ENCODE measurements around the gene MX2. TPM values are rescaled to one million over a fixed set of nuclear protein-coding genes. Genes with fewer than 3 reads are reported as not detected.

Gene MX2
- total and polyA plus RNA-seq, 3 donors from 2014 or later = 8.4 to 12.8 (median 10.1) TPM

DNA sequence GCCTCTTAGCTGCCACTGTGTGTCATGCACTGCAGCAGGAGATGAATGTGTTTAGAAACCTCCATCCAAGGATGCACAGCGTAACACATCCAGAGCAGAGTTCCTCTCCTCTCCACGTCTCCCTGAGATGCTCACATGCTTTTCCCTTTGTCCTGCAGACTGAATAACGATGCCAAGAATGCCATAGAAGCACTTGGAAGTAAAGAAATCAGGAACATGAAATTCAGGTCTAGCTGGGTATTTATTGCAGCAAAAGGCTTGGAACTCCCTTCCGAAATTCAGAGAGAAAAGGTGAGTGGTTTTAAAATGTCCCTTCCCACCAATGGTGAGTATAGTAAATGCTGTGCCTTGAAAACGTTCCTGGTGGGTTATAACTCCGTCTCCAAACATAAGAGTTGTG lies 13.4 kb upstream of the MX2 start:
- H3K27me3 ChIP-seq = no peaks in the 10 kb centered on the region
- WGBS, 2 donors = 81 to 82% methylated on average over 6 of the region's 6 CpGs
- DNase-seq = no peak
- no peaks in the 10 kb centered on the region for H3K36me3 ChIP-seq (ENCODE audit: low read depth, missing control alignments)
- H3K27ac ChIP-seq = no peak overlapping the region
- H3K4me3 ChIP-seq = no peak overlapping the region
- TF ChIP-seq, protein P1, sequence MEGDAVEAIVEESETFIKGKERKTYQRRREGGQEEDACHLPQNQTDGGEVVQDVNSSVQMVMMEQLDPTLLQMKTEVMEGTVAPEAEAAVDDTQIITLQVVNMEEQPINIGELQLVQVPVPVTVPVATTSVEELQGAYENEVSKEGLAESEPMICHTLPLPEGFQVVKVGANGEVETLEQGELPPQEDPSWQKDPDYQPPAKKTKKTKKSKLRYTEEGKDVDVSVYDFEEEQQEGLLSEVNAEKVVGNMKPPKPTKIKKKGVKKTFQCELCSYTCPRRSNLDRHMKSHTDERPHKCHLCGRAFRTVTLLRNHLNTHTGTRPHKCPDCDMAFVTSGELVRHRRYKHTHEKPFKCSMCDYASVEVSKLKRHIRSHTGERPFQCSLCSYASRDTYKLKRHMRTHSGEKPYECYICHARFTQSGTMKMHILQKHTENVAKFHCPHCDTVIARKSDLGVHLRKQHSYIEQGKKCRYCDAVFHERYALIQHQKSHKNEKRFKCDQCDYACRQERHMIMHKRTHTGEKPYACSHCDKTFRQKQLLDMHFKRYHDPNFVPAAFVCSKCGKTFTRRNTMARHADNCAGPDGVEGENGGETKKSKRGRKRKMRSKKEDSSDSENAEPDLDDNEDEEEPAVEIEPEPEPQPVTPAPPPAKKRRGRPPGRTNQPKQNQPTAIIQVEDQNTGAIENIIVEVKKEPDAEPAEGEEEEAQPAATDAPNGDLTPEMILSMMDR (IDR thresholded peaks at IDR 0.05) = no peak
- TF ChIP-seq POLR2A (IDR thresholded peaks at IDR 0.05) = no peak
- no peaks in the 10 kb centered on the region for H3K9me3 ChIP-seq
- no peaks in the 10 kb centered on the region for H3K4me1 ChIP-seq
- intact Hi-C loops (cut with DNase I; ENCODE audit: low total_unique reads) = no loop called here

DNA sequence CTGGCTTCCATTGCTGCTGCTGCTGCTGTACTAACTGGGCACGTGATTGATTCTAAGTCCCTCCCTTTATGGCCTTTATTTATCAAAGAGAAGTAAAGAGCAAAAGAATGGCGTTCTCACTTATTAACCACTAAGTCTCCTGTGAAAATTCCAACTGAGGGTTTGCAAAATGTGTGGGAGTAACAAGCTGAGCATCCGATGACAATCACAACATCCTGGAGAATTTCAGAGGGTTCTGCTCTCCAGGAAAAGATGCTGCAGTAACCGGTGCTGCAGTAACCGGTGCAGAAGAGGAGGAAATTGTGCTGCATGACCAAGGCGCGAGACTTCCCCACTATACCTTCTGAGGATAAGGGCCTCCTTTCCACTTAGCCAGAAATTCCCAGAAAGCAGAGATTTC lies 12.7 kb upstream of the MX2 start:
- WGBS, 2 donors = 73% methylated on average over 7 of the region's 7 CpGs
- Histone ChIP-seq H3K9me3 (no peaks in the 10 kb centered on the region), H3K4me1 (no peaks in the 10 kb centered on the region), H3K36me3 (ENCODE audit: low read depth, missing control alignments) (no peaks in the 10 kb centered on the region), H3K4me3 (no peak overlapping the region), H3K27ac (no peak overlapping the region), H3K27me3 (no peaks in the 10 kb centered on the region)
- intact Hi-C loops (cut with DNase I; ENCODE audit: low total_unique reads) = no loop called here
- TF ChIP-seq, protein P1 (IDR thresholded peaks at IDR 0.05) = no peak
- TF ChIP-seq POLR2A (IDR thresholded peaks at IDR 0.05) = no peak
- DNase-seq = no peak

DNA sequence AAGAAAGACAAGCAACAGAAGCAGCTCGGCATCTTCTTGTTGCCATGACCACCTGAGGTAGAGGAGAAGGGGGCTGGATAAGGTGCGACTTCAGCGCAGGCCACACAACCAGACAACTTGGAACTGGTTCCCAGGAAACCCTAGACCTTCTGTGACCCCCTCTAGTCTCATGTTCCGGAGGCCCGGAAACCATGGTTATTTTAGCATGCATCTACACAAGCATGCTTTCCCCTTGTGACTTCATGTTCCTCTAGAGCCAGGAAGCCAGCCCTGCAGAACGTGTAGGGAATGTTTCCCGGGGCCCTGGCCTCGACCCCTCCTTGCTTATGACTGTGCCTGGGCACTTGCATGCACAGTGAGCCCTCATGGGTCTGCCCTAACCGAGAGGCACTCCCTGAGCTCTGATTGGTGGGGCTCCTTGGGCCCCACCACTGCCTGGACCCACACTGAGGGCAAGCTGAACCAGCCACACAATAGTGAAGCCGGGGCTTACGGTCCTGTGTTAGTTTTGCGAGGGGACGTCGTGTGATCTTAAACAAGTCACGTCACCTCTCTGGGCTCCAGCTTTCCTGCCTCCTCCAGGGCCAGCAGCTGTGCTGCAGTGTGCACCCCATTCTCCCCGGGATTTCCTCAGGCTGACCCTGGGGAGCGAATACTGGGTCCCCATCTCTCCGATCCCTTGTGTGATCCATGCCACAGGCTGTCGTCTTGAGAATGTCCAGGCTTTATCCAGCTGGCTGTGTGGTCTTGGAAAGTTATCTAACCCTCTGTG lies 12.0 kb upstream of the MX2 start:
- WGBS, 2 donors = 79 to 82% methylated on average over 15 to 19 of the region's 19 CpGs
- Histone ChIP-seq H3K4me1 (no peaks in the 10 kb centered on the region), H3K4me3 (no peak overlapping the region), H3K27ac (no peak overlapping the region), H3K36me3 (ENCODE audit: low read depth, missing control alignments) (no peaks in the 10 kb centered on the region), H3K27me3 (no peaks in the 10 kb centered on the region), H3K9me3 (no peaks in the 10 kb centered on the region)
- DNase-seq = no peak
- intact Hi-C loops (cut with DNase I; ENCODE audit: low total_unique reads) = no loop called here
- TF ChIP-seq, protein P1 (IDR thresholded peaks at IDR 0.05) = no peak
- TF ChIP-seq POLR2A (IDR thresholded peaks at IDR 0.05) = no peak

DNA sequence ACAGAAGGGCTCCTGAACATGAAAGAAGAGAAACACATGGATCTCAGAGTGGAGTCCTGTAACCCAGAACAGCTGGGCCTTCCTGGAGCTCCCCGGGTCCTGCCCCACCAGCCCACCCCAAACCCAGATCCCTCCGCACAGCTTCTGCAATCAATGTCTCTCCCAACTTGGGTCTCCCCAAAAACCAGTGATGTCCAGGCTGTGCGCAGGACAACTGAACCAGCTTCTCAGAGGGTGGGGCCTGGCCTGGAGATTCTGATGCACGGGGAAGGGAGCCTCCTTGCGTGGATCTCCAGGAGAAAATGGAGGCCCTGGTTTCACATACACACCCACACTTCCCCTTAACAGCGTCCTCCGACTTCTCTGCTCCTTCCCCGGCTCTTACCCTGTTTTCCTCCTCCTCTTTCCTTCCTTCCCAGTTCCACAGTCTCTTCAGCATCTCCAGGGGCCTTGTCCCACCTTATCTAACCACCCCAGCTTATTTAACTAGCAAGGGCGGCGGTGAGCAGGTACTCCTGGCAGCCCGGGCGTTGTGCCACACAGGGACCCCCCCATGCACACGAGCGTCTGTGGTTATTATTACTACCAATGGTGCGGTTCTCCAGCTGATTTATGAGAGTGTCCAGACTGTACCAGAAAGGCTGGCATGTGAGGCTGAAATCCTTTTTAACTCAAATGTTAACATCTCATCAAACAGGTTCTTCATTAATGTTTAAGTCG lies 11.2 kb upstream of the MX2 start:
- 91 to 94% methylated on average over 16 of the region's 16 CpGs for WGBS, 2 donors

More for the DNA sequence above, 11.2 kb upstream of the MX2 start:
- H3K4me3 ChIP-seq = no peak overlapping the region
- no peak overlapping the region for H3K27ac ChIP-seq
- TF ChIP-seq, protein P1 (IDR thresholded peaks at IDR 0.05) = no peak
- TF ChIP-seq POLR2A (IDR thresholded peaks at IDR 0.05) = no peak
- DNase-seq = no peak
- no peaks in the 10 kb centered on the region for H3K9me3 ChIP-seq
- no peaks in the 10 kb centered on the region for H3K4me1 ChIP-seq
- intact Hi-C loops (cut with DNase I; ENCODE audit: low total_unique reads) = no loop called here
- no peaks in the 10 kb centered on the region for H3K36me3 ChIP-seq (ENCODE audit: low read depth, missing control alignments)
- H3K27me3 ChIP-seq = no peaks in the 10 kb centered on the region
